K562 (cell line): ENCODE measurements around the gene CASKIN1. TPM values are rescaled to one million over a fixed set of nuclear protein-coding genes. Genes with fewer than 3 reads are reported as not detected.

ENCODE experiments used
- COPS2 ChIP-seq: fragments of 450-650 bp; conservative IDR thresholded peaks from 2 replicates; pipeline ENCODE4 v1.6.1; 2016; ENCODE audit warnings: mild to moderate bottlenecking, moderate library complexity
- ESRRA ChIP-seq: fragments of 450-650 bp; IDR thresholded peaks from 2 replicates; pipeline ENCODE4 v1.6.1; 2014; ENCODE audit warnings: low read depth, mild to moderate bottlenecking, moderate library complexity, borderline replicate concordance
- ETV5 ChIP-seq: sonication (generic); formaldehyde crosslinking; IDR thresholded peaks from 2 replicates; pipeline ENCODE4 v1.4.0; 2020; ENCODE audit warnings: low read depth, mild to moderate bottlenecking, missing genetic modification reagents
- FUS ChIP-seq: fragments of 200-400 bp; formaldehyde crosslinking; optimal IDR thresholded peaks from 2 replicates; pipeline ENCODE3; 2017; ENCODE audit warnings: low read depth, low read length
- GATA2 ChIP-seq: sonication (generic); formaldehyde crosslinking; IDR thresholded peaks from 2 replicates; pipeline ENCODE4 v1.4.0; 2020; ENCODE audit warnings: mild to moderate bottlenecking, missing genetic modification reagents
- HNRNPK ChIP-seq: fragments of 200-400 bp; formaldehyde crosslinking; IDR thresholded peaks from one replicate; pipeline ENCODE4 v1.6.1; 2018; ENCODE audit warnings: mild to moderate bottlenecking, low read depth, low read length; ENCODE audit not compliant: poor library complexity, severe bottlenecking
- JUNB ChIP-seq: fragments of 450-650 bp; formaldehyde crosslinking; conservative IDR thresholded peaks from 2 replicates; pipeline ENCODE4 v1.4.0; 2020; ENCODE audit warnings: mild to moderate bottlenecking
- PTBP1 ChIP-seq: fragments of 200-400 bp; formaldehyde crosslinking; IDR thresholded peaks from 2 replicates; pipeline ENCODE4 v1.6.1; 2017; ENCODE audit warnings: low read depth, low read length
- ZBTB17 ChIP-seq: fragments of 450-650 bp; formaldehyde crosslinking; IDR thresholded peaks from 2 replicates; pipeline ENCODE4 v1.4.0; 2020; ENCODE audit warnings: mild to moderate bottlenecking
- ZNF316 ChIP-seq: fragments of 450-650 bp; IDR thresholded peaks from 2 replicates; pipeline ENCODE4 v1.6.1; 2016
- ZSCAN32 ChIP-seq: fragments of 450-650 bp; formaldehyde crosslinking; IDR thresholded peaks from 2 replicates; pipeline ENCODE4 v1.4.0; 2020; ENCODE audit warnings: mild to moderate bottlenecking, moderate library complexity
- polyA plus RNA-seq, 8 experiments: library from polyadenylated mRNA; depleted of rRNA in 4 of 8; stranded (reverse) in 5 of 8; unstranded in 3 of 8; fragments of >200 nt; fragmentation: Nextera tagmentation in 2 of 8; fragmentation: Illumina TruSeq in 1 of 8; extraction: Ambion mirVana in 2 of 8; extraction: Trizol in 1 of 8; gene quantifications; 2 replicates each; pipeline versions ENCODE4 v1.2.1 to v1.2.3, GENCODE V29; 2011 to 2014; ENCODE audit warnings: inconsistent platforms in 1 of 8, missing spikeins in 1 of 8
- total RNA-seq, 7 experiments: library from RNA; depleted of rRNA in 6 of 7; stranded (reverse); fragments of >200 nt in 6 of 7; fragmentation: Illumina TruSeq in 2 of 7; extraction: Trizol in 2 of 7; gene quantifications; 2 replicates each; pipeline versions ENCODE4 v1.2.1 to v1.2.3, GENCODE V29; 2011 to 2021; ENCODE audit warnings: low replicate concordance in 1 of 7
- TF ChIP-seq, protein P1 (sequence below): fragments of 450-650 bp; IDR thresholded peaks from 2 replicates; pipeline ENCODE4 v1.6.1; 2016; ENCODE audit warnings: mild to moderate bottlenecking, moderate library complexity
- TF ChIP-seq, protein P2 (sequence below): fragments of 250-450 bp; sonication (Bioruptor Pico); IDR thresholded peaks from 2 replicates; pipeline ENCODE4 v1.8.0; 2021; ENCODE audit warnings: moderate library complexity, mild to moderate bottlenecking, inconsistent platforms
- TF ChIP-seq, protein P3 (sequence below): fragments of 250-450 bp; sonication (Bioruptor Pico); IDR thresholded peaks from 2 replicates; pipeline ENCODE4 v1.4.0; 2020; ENCODE audit warnings: mild to moderate bottlenecking, moderate library complexity, borderline replicate concordance

CASKIN1 gene
- total and polyA plus RNA-seq, 9 of the 15 experiments (the other 6 are each of a cell fraction or from before 2014, with no cell fraction given) = 0.15 to 4.5 (median 1.5) TPM; not detected in 2

DNA sequence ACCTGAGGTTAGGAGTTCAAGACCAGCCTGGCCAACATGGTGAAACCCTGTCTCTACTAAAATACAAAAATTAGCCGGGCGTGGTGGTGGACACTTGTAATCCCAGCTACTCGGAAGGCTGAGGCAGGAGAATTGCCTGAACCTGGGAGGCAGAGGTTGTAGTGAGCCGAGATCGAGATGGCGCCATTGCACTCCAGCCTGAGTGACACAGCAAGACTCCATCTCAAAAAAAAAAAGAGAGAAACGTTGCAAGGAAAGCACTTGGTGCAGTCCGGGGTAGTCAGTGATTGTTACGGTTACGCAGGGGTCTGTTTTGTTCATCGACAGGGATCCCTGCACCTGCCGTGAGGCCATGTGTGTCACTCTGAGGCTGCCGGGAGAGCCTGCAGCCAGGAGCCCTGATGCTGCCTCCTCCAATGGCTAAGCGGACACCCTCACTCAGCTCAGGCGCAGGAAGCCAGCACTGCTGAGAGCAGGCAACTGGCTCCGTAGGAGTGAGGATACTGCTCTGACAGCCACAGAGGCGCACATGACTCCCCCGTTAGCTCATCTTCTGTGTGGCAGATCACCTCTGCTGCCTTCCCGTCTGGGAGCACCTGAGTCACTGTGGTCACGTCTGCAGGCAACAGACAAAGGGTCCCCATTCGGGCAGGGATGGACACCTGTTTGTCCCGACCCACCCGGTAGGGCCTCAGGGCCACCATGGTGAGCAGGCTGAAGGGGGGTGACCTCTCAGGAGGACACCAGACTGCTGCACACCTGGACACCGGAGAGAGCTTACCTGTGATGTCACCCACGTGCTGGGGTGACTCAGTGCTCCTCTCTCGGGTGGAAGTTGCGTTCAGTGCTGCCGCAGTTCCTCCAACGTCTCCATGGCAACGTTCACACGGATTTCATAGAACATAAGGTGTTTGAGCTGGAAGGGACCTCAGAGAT lies 53.2 kb downstream of the CASKIN1 start (continued):
- TF ChIP-seq, protein P1, sequence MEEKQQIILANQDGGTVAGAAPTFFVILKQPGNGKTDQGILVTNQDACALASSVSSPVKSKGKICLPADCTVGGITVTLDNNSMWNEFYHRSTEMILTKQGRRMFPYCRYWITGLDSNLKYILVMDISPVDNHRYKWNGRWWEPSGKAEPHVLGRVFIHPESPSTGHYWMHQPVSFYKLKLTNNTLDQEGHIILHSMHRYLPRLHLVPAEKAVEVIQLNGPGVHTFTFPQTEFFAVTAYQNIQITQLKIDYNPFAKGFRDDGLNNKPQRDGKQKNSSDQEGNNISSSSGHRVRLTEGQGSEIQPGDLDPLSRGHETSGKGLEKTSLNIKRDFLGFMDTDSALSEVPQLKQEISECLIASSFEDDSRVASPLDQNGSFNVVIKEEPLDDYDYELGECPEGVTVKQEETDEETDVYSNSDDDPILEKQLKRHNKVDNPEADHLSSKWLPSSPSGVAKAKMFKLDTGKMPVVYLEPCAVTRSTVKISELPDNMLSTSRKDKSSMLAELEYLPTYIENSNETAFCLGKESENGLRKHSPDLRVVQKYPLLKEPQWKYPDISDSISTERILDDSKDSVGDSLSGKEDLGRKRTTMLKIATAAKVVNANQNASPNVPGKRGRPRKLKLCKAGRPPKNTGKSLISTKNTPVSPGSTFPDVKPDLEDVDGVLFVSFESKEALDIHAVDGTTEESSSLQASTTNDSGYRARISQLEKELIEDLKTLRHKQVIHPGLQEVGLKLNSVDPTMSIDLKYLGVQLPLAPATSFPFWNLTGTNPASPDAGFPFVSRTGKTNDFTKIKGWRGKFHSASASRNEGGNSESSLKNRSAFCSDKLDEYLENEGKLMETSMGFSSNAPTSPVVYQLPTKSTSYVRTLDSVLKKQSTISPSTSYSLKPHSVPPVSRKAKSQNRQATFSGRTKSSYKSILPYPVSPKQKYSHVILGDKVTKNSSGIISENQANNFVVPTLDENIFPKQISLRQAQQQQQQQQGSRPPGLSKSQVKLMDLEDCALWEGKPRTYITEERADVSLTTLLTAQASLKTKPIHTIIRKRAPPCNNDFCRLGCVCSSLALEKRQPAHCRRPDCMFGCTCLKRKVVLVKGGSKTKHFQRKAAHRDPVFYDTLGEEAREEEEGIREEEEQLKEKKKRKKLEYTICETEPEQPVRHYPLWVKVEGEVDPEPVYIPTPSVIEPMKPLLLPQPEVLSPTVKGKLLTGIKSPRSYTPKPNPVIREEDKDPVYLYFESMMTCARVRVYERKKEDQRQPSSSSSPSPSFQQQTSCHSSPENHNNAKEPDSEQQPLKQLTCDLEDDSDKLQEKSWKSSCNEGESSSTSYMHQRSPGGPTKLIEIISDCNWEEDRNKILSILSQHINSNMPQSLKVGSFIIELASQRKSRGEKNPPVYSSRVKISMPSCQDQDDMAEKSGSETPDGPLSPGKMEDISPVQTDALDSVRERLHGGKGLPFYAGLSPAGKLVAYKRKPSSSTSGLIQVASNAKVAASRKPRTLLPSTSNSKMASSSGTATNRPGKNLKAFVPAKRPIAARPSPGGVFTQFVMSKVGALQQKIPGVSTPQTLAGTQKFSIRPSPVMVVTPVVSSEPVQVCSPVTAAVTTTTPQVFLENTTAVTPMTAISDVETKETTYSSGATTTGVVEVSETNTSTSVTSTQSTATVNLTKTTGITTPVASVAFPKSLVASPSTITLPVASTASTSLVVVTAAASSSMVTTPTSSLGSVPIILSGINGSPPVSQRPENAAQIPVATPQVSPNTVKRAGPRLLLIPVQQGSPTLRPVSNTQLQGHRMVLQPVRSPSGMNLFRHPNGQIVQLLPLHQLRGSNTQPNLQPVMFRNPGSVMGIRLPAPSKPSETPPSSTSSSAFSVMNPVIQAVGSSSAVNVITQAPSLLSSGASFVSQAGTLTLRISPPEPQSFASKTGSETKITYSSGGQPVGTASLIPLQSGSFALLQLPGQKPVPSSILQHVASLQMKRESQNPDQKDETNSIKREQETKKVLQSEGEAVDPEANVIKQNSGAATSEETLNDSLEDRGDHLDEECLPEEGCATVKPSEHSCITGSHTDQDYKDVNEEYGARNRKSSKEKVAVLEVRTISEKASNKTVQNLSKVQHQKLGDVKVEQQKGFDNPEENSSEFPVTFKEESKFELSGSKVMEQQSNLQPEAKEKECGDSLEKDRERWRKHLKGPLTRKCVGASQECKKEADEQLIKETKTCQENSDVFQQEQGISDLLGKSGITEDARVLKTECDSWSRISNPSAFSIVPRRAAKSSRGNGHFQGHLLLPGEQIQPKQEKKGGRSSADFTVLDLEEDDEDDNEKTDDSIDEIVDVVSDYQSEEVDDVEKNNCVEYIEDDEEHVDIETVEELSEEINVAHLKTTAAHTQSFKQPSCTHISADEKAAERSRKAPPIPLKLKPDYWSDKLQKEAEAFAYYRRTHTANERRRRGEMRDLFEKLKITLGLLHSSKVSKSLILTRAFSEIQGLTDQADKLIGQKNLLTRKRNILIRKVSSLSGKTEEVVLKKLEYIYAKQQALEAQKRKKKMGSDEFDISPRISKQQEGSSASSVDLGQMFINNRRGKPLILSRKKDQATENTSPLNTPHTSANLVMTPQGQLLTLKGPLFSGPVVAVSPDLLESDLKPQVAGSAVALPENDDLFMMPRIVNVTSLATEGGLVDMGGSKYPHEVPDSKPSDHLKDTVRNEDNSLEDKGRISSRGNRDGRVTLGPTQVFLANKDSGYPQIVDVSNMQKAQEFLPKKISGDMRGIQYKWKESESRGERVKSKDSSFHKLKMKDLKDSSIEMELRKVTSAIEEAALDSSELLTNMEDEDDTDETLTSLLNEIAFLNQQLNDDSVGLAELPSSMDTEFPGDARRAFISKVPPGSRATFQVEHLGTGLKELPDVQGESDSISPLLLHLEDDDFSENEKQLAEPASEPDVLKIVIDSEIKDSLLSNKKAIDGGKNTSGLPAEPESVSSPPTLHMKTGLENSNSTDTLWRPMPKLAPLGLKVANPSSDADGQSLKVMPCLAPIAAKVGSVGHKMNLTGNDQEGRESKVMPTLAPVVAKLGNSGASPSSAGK = no peak
- TF ChIP-seq PTBP1 (no peak), GATA2 (CRISPR knock-in tag) (no peak), JUNB (no peak), ETV5 (no peak), HNRNPK (no peak), COPS2 (no peak), FUS (no peak), ZNF316 (no peak), ZBTB17 (no peak), ESRRA (no peak), ZSCAN32 (CRISPR knock-in tag) (no peak)
- TF ChIP-seq, protein P2, sequence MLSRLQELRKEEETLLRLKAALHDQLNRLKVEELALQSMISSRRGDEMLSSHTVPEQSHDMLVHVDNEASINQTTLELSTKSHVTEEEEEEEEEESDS = no peak
- TF ChIP-seq, protein P3, sequence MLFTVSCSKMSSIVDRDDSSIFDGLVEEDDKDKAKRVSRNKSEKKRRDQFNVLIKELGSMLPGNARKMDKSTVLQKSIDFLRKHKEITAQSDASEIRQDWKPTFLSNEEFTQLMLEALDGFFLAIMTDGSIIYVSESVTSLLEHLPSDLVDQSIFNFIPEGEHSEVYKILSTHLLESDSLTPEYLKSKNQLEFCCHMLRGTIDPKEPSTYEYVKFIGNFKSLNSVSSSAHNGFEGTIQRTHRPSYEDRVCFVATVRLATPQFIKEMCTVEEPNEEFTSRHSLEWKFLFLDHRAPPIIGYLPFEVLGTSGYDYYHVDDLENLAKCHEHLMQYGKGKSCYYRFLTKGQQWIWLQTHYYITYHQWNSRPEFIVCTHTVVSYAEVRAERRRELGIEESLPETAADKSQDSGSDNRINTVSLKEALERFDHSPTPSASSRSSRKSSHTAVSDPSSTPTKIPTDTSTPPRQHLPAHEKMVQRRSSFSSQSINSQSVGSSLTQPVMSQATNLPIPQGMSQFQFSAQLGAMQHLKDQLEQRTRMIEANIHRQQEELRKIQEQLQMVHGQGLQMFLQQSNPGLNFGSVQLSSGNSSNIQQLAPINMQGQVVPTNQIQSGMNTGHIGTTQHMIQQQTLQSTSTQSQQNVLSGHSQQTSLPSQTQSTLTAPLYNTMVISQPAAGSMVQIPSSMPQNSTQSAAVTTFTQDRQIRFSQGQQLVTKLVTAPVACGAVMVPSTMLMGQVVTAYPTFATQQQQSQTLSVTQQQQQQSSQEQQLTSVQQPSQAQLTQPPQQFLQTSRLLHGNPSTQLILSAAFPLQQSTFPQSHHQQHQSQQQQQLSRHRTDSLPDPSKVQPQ (CRISPR knock-in tag) = no peak
